ENCODE measurements around the gene MSLN.
"Not testable (repeated sequence)": the region's sequence is repeated elsewhere in the genome, so short reads cannot be mapped to it uniquely, and the experiment has no call there.

The MSLN gene

GRCh38 chr16:760545-761343 lies at the start of gene MSLN:
TSS of gene MSLN (plus strand) at chr16:760734. CDS start at chr16:762681, 1,947 bp downstream.
- no peak for DNase-seq

DNA sequence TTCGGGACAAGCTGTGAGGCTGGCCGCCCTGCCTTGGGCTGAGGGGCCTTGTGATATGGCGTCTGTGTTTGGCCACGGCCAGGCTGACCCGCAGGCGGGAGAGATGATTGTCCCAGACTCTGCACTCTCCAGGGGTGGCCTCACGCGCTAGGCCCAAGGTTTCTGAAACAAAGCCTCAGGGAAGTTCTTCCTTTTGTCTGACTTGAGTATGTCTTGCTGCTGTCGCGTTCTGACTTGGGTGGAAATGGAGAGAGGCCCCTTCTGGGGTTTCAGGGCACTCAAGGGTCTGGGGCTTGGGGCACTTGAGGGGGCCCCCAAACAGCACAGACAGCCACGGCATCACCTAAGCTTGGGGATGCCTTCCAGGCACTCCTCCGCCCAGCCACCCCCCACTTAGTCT lies 49.5 kb upstream of the MSLN start:
- DNase-seq: no peak

DNA sequence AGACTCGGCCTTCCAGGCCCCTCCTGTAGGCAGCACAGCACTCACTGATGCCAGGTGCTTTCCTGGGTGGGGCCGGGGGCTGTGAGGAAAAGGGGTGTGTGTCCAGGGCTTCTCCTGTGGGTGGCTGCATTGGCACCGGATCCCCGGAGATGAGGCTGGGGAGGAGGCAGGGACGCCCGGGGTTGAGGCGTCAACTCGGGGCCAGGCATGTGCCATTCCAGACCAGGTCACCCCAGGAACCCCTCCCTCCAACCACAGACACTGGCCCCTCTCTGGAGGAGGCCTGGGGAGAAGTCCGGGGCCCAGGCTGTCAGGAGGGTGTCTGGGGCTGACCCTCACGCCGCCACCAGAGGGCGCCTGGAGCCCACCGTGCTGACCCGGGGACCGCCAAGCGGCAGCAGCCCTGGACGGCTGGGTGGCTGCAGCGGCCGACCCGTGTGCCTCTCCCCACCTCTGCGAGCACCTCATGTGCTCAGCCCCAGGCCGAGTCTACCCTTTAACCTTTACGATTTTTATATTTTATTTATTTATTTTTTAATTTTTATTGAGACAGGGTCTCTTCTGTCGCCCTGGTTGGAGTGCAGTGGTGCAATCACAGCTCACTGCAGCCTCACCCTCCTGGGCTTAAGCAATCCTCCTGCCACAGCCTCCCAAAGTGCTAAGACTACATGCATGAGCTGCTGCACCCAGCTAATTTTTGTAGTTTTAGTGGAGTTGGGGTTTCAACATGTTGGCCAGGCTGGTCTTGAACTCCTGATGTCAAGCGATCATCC lies 48.8 kb upstream of the MSLN start:
- DNase-seq: no peak

DNA sequence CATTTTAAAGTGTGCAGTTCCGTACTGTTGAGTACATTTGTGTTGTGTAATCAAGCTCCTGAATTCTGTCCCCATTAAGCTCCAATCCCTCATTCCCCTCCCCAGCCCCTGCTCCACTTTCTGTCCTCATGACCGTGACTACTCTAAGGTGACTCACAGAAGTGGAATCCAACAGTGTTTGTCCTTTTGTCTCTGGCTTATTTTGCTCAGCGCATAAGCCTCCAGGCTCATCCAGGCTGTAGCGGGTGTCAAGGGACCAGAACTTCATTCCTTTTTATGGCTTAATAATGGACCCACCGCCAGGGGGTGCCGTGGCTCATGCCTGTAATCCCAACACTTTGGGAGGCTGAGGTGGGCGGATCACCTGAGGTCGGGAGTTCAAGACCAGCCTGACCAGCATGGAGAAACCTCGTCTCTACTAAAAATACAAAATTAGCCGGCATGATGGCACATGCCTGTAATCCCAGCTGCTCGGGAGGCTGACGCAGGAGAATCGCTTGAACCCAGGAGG lies 47.7 kb upstream of the MSLN start:
- DNase-seq: not testable (repeated sequence)

- no peak for DNase-seq
Measured at GRCh38 chr16:714079-714478, 46.5 kb upstream of the MSLN start.

- peak; percentile 45 for DNase-seq
Measured at GRCh38 chr16:714558-715476, 45.7 kb upstream of the MSLN start, which contains the start of gene METRN. TSS of gene METRN (plus strand) at chr16:715118. CDS start at chr16:715290, 172 bp downstream.

GRCh38 chr16:715477-716199 lies 44.9 kb upstream of the MSLN start:
- no peak for DNase-seq

GRCh38 chr16:716200-716568 lies 44.4 kb upstream of the MSLN start:
- DNase-seq: no peak

GRCh38 chr16:716768-717325 lies 43.7 kb upstream of the MSLN start:
- DNase-seq: no peak

DNA sequence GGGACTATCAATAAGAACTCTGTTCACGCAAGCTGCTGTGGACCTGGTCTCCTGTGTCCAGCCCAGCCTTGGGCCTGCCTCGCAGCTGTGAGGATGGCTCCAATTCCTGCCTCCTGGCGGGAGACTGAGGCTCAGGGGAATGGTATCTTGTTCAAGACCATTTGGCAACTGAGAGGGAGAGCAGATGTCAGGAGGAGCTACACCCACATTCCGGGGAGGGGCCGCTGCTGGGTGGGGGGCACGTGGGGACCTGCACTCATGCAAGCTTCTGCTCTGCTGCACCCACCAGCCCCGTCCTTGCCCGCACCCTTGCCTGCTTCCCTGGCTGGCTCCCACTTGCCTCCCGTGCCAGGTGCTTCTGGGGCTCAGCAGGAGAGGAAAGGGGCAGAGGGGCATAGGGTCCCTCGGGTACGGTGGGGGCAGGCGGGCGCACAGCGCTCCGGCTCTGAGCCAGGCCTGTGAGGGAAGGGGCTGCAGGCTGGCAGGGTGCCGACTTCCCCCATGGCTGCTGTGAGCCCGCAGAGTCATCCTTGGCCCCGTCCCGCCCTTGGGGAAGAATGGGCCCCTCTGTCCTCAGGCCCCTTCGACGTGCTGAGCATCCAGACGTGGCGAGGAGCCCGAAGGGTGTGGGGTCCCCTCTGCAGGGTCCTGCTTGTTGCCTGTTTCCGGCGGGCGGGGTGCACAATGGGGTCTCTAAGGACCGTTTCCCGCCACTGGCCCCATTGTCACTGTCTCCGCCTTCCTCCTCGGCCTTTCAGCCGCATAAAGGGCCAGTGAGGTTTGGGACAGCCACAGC lies 42.9 kb upstream of the MSLN start:
- DNase-seq: no peak

- no peak for DNase-seq
Measured at GRCh38 chr16:718389-718788, 42.1 kb upstream of the MSLN start.

GRCh38 chr16:718922-719321 lies 41.6 kb upstream of the MSLN start:
- no peak for DNase-seq

DNA sequence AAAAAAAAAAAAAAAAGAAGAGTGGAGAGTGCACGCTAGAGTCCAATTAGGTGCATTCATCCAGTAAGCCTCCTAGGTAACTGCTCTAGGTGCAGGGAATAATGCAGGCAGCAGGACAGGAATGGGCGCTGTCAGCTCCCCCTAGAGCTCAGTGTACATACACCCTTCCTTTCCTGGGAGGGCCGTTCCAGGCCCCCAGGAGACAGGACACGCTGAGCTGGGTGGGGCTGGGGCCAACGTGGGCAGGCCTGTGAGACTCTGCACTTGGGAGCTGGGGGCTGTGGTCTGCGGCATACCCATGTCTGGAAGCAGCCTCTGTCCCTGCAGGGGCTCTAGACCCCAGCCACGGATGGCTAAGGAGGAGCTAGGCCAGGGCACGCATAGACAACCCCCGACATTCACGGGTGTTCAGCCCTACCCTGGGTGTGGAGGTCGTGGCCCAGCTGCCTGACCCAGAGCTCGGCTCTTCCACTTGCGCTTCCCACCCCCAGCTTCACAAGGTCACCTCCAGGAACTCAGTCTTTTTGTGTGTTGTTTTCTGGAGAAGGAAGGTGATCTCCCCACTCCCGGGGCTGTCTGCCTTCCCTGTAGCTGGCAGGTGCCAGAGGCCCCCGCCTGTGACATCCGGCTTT lies 40.6 kb upstream of the MSLN start:
- no peak for DNase-seq

DNA sequence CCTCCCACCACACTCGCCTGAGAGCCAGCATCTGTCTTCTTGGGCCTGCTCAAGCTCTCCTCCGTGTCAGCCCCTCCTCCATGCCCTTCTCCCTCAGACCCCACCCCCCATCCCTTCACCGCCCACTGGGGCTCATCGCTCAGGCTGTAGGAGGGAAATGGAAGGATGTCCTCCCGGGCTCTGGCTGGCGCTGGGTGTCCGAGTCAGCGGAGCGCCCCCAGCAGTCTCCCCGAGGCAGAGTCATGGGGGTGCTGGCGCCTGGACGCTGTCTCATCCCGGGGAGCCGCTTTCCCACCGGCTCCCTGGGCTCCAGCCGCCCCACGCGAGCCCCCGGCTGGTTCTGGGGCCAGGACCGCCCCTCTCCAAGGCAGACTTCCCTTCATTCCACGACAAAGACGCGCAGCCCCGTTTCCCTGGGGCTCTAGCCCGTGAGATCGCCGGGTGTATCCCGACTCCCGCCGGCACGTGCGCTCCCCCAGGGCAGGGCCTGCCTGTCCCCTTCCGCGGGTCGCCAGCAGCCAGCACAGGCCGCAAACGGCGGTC lies 40.0 kb upstream of the MSLN start:
- no peak for DNase-seq

DNA sequence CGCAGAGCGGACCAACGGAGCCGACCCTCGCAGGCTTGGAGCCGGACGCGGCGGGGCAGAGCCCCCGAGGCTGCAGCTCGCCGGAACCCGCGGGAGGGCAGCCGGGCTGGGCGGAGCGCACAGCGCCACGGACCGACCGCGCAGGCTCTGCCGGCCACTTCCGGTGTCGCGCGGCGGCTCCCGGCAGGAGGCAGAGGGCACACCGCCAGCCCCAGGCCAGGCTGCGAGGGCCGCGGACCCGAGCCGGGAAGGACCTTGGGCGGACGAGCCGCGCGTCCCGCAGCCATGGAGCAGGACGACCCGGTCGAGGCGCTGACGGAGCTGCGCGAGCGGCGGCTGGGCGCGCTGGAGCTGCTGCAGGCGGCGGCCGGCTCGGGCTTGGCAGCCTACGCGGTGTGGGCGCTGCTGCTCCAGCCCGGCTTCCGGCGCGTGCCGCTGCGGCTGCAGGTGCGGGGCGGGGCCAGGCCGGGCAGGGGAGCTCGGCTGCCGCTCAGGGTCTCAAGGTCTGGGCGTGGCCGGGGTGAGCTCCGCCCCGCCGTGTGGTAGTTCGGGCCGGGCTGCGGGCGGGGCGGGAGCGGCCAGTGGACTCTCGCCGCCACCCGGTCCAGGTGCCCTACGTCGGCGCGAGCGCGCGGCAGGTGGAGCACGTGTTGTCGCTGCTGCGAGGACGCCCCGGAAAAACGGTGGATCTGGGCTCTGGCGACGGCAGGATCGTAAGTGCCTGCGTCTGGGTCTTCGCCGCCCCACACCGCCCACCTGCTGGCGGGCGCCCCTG lies 39.4 kb upstream of the MSLN start, which contains the start of gene ANTKMT:
Gene ANTKMT, plus strand, starts transcription at position 157 of the 775 bp plus-strand sequence. Its CDS starts 129 bp downstream, at position 286.
- peak; percentile 70 for DNase-seq

DNA sequence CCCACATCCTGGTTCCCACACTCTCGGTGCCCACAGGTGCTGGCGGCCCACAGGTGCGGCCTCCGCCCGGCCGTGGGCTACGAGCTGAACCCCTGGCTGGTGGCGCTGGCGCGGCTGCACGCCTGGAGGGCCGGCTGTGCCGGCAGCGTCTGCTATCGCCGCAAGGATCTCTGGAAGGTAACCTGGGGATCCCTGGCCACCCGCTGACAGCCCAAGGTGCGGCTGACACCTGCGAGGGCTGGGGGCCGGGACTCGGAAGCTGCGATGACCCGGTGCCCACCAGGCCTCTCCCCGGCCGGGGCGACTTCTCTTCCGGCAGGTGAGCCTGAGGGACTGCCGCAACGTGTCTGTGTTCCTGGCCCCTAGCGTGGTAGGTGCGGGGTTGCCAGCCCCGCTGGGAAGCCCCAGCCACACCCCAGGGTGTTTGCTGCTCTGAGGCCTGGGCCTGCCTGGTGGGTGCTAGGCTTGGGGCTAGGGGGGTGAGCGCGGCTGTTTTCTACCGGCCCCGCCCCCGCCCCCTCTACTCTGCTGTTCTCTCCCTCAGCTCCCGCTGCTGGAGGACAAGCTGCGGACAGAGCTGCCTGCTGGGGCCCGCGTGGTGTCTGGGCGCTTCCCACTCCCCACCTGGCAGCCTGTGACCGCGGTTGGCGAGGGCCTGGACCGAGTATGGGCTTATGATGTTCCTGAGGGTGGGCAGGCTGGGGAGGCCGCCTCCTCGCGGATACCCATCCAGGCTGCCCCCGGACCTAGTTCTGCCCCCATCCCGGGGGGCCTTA lies 38.6 kb upstream of the MSLN start:
- no peak for DNase-seq

DNA sequence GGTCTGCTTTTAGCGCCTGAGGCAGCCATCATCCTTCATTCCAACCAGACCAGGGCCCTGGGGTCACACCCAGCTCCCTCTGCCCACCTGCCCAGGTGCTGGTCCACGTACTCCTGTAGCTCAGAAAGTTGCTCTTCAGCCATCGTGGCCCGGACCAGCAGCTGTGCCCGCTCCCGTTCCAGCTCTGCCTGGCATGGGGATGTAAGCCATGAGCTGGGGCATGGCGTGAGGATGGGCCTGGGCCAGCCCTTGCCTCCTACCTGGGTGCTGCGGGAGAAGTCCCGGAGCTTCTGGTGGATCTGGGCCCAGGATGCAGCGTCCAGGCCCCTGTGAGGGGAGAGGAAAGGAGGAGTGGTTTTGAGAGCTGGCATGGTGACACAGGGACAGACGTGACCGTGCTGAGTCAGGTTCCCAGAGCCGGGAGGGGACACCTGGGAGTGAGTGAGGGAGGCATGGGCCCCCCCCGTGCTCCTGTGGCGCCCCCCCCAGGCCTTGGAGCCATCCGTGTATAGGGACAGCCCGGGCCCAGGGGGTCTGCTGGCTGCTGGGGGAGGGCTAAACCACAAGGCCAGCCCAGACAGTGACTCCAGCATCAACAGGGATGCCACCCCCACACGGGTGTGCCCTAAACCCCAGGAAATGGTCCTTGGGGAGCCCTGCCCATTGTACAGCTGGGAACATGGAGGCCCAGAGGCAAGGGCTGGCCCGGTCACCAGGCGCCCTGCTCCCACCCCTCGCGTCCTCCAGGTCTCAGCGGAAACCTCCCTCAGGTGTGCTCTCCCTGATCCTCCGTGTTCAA lies 37.5 kb upstream of the MSLN start:
- no peak for DNase-seq

DNA sequence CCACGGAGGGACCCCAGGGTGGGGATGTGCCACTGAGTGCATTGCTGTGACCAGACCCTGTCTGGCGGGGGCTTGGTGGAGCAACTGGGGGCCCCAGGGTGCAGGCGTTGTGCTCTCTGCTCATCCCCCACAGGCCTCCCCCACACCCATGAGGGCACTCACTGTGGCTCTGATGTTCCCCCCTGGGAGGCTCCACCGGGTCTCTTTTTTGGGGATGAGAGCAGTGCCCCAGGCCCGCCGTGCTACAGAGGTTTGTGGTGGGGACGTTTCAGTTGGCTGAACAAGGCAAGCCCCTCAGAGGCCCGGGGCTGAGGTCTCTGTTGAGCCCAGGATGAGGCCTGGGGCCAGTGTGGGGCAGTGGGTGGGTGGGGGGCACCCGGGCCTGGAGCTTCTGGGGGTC lies 36.8 kb upstream of the MSLN start:
- no peak for DNase-seq
